Panc1 (cell line): ENCODE results near the gene METTL25B. TPM values are rescaled to one million over a fixed set of nuclear protein-coding genes. Genes with fewer than 3 reads are reported as not detected.

ENCODE experiments used
- ATAC-seq: fragments of 200-7000 bp; cut with Tn5 transposase; 2 replicates; pipeline ENCODE4 v1.9.1; 2020; ENCODE audit warnings: mild to moderate bottlenecking, moderate library complexity
- BruUV-seq: library from RNA; stranded (reverse); fragments of 400-500 nt; replicated peaks from 2 replicates; lab custom pipeline; 2021; lab: Mats Ljungman, UMichigan
- CTCF ChIA-PET: fragments of 300-600 bp; sonication (Branson Sonifier 250); formaldehyde crosslinking; loops from one replicate; lab custom pipeline; 2022; ENCODE audit warnings: antibody characterized with exemption; lab: Charles Lee
- POLR2A ChIA-PET: fragments of 300-600 bp; sonication (Branson Sonifier 250); formaldehyde crosslinking; loops from one replicate; lab custom pipeline; 2022; ENCODE audit warnings: antibody characterized with exemption; lab: Charles Lee
- DNase-seq: peaks from one replicate; pipeline ENCODE4 v3.0.0-alpha.2; 2010; ENCODE audit warnings: low read depth, low spot score
- H3K27ac ChIP-seq: 2 replicates; pipeline ENCODE4 v1.5.1; 2011; ENCODE audit warnings: mild to moderate bottlenecking, low read length, inconsistent platforms
- H3K27me3 ChIP-seq: fragments of 200-500 bp; sonication (Bioruptor generic); 2 replicates; pipeline ENCODE4 v1.6.0; 2014; ENCODE audit warnings: low read length, inconsistent platforms; ENCODE audit not compliant: control insufficient read depth, insufficient read depth
- H3K36me3 ChIP-seq: fragments of 200-500 bp; sonication (Bioruptor generic); 2 replicates; pipeline ENCODE4 v1.5.1; 2014; ENCODE audit warnings: inconsistent platforms, mild to moderate bottlenecking, low read length, moderate library complexity; ENCODE audit not compliant: control insufficient read depth, insufficient read depth
- H3K4me1 ChIP-seq: 2 replicates; pipeline ENCODE4 v1.5.1; 2011; ENCODE audit warnings: inconsistent platforms, mild to moderate bottlenecking, low read length, moderate library complexity; ENCODE audit not compliant: control insufficient read depth, insufficient read depth
- H3K4me3 ChIP-seq, 2 experiments: 2 replicates each; pipeline ENCODE4 v1.5.1; 2011 to 2012; ENCODE audit warnings: low read depth in 2 of 2, low read length in 2 of 2, mild to moderate bottlenecking in 2 of 2, inconsistent platforms in 1 of 2, moderate library complexity in 1 of 2
- H3K9me3 ChIP-seq: fragments of 200-500 bp; sonication (Bioruptor generic); 2 replicates; pipeline ENCODE4 v1.5.1; 2014; ENCODE audit warnings: low read depth, mild to moderate bottlenecking, inconsistent platforms, low read length, moderate library complexity; ENCODE audit not compliant: control insufficient read depth, insufficient read depth
- CTCF ChIP-seq: fragments of 450-650 bp; IDR thresholded peaks from 2 replicates; pipeline ENCODE4 v1.5.1; 2017; ENCODE audit warnings: mild to moderate bottlenecking
- POLR2AphosphoS5 ChIP-seq: IDR thresholded peaks from 2 replicates; pipeline ENCODE4 v1.6.1; 2012; ENCODE audit warnings: mild to moderate bottlenecking, low read depth, low read length, moderate library complexity
- REST ChIP-seq, 2 experiments: IDR thresholded peaks; 2 replicates each; pipeline ENCODE4 v1.6.1; 2011 to 2012; ENCODE audit warnings: low read depth in 2 of 2, control low read depth in 1 of 2, low read length in 1 of 2, mild to moderate bottlenecking in 1 of 2, moderate library complexity in 1 of 2; ENCODE audit not compliant: insufficient read depth in 1 of 2
- SIN3A ChIP-seq: IDR thresholded peaks from 2 replicates; pipeline ENCODE4 v1.6.1; 2012; ENCODE audit warnings: low read depth, mild to moderate bottlenecking, low read length, moderate library complexity, borderline replicate concordance; ENCODE audit not compliant: insufficient read depth
- TCF7L2 ChIP-seq: IDR thresholded peaks from 2 replicates; pipeline ENCODE4 v1.6.1; 2011; ENCODE audit warnings: mild to moderate bottlenecking, low read depth, low read length, inconsistent platforms
- in situ Hi-C: cut with HindIII; loops from 2 replicates; pipeline ENCODE4 v1.10.0; 2016; ENCODE audit warnings: low sequenced_read_pairs, low pct_unique_long_range_greater_than_20kb
- intact Hi-C: fragments of 100-400 bp; cut with micrococcal nuclease; formaldehyde crosslinking; loops from one replicate; pipeline ENCODE4 v1.10.0; 2022; ENCODE audit not compliant: unreplicated experiment
- total RNA-seq: library from RNA; stranded (reverse); gene quantifications from one replicate; pipeline ENCODE4 v1.2.1, GENCODE V29; 2021; ENCODE audit not compliant: unreplicated experiment

METTL25B gene
- total RNA-seq, 1 experiment from 2014 or later = 32.8 TPM

- peaks cover 66% of the 10 kb centered on the region for H3K4me1 ChIP-seq
- H3K27ac ChIP-seq = peak overlapping the region; percentile 98
- no peaks in the 10 kb centered on the region for H3K27me3 ChIP-seq
- TF ChIP-seq TCF7L2 (no peak), REST (IDR thresholded peaks at IDR 0.05; ENCODE audit: insufficient read depth in 1 of 2, low read depth in 2 of 2, low read length in 1 of 2) (no peak), POLR2AphosphoS5 (no peak)
- ChIA-PET CTCF (no interaction called here), POLR2A (no interaction called here)
- BruUV-seq = no TSS peak
- DNase-seq (no peak), ATAC-seq (no peak)
- in situ Hi-C loops = no loop called here
- H3K9me3 ChIP-seq = no peaks in the 10 kb centered on the region
- H3K36me3 ChIP-seq = peaks cover 24% of the 10 kb centered on the region
- no peak overlapping the region for H3K4me3 ChIP-seq
- intact Hi-C loops = no loop called here
Observed at GRCh38 chr1:156744786-156745419, 16.6 kb downstream of the METTL25B start.

- ChIA-PET CTCF (no interaction called here), POLR2A (no interaction called here)
- DNase-seq (no peak), ATAC-seq (no peak)
- no peaks in the 10 kb centered on the region for H3K27me3 ChIP-seq
- peak overlapping the region in 1 of 2 experiments; percentile 61; a peak in 1 of 4 replicates for H3K4me3 ChIP-seq
- TF ChIP-seq CTCF = no peak
- no peak for TF ChIP-seq REST (IDR thresholded peaks at IDR 0.05; ENCODE audit: insufficient read depth in 1 of 2, low read depth in 2 of 2, low read length in 1 of 2)
- no peak for TF ChIP-seq TCF7L2
- no peak for TF ChIP-seq POLR2AphosphoS5
- no peak for TF ChIP-seq SIN3A
- no TSS peak for BruUV-seq
- no peaks in the 10 kb centered on the region for H3K9me3 ChIP-seq
- H3K27ac ChIP-seq = peak overlapping the region; percentile 98
- intact Hi-C loops = no loop called here
- H3K4me1 ChIP-seq = peaks cover 61% of the 10 kb centered on the region
- in situ Hi-C loops = no loop called here
- peaks cover 27% of the 10 kb centered on the region for H3K36me3 ChIP-seq
Observed at GRCh38 chr1:156745881-156746280, 17.6 kb downstream of the METTL25B start.
